HCT116 (cell line): ENCODE data around the gene OR2W1. TPM values are rescaled to one million over a fixed set of nuclear protein-coding genes. Genes with fewer than 3 reads are reported as not detected.

Experiments used
- ATAC-seq: fragments of 200-7000 bp; cut with Tn5 transposase; 2 replicates; pipeline ENCODE4 v1.9.1; 2020; ENCODE audit warnings: mild to moderate bottlenecking, moderate library complexity
- BruUV-seq: library from RNA; stranded (reverse); fragments of 400-500 nt; replicated peaks from 2 replicates; lab custom pipeline; 2021; lab: Mats Ljungman, UMichigan
- CTCF ChIA-PET: fragments of 300-600 bp; sonication (Branson Sonifier 250); formaldehyde crosslinking; loops from one replicate; lab custom pipeline; 2021; ENCODE audit warnings: antibody characterized with exemption; lab: Charles Lee
- POLR2A ChIA-PET: fragments of 300-600, 350-600 bp; sonication (Branson Sonifier 250); formaldehyde crosslinking; loops from one replicate; lab custom pipeline; 2021; ENCODE audit warnings: antibody characterized with exemption; lab: Charles Lee
- RAD21 ChIA-PET, 2 experiments: fragments of 300-600 bp; sonication (Branson Sonifier 250); formaldehyde crosslinking; loops; one replicate each; lab custom pipeline; 2023; ENCODE audit warnings: low total read pairs in 2 of 2; ENCODE audit not compliant: uncharacterized antibody in 2 of 2, unreplicated experiment in 2 of 2, low non-redundant PET in 1 of 2; lab: Charles Lee
- DNase-seq: peaks from one replicate; pipeline ENCODE4 v3.0.0-alpha.2; 2010; ENCODE audit warnings: low read depth, low spot score
- H2AFZ ChIP-seq: fragments of 200-600 bp; shearing (Covaris generic), sonication (generic); 2 replicates; pipeline ENCODE4 v1.6.1; 2017; ENCODE audit warnings: low read depth, mixed run types, mixed read lengths, antibody characterized with exemption, low read length; ENCODE audit not compliant: poor library complexity, severe bottlenecking
- H3K27ac ChIP-seq: 2 replicates; pipeline ENCODE4 v1.5.1; 2012; ENCODE audit warnings: low read depth, low read length
- H3K27me3 ChIP-seq: fragments of 200-600 bp; sonication (generic); 2 replicates; pipeline ENCODE4 v1.6.1; 2016; ENCODE audit warnings: mixed run types, low read length, mixed read lengths; ENCODE audit not compliant: insufficient read depth
- H3K36me3 ChIP-seq, 2 experiments: fragments of 200-500 bp in 1 of 2; fragments of 200-600 bp in 1 of 2; sonication (Bioruptor generic) in 1 of 2; sonication (generic) in 1 of 2; 2 replicates each; pipeline versions ENCODE4 v1.5.1 to v1.6.1; 2014 to 2016; ENCODE audit warnings: low read length in 2 of 2, inconsistent platforms in 1 of 2, mixed read lengths in 1 of 2, mixed run types in 1 of 2; ENCODE audit not compliant: insufficient read depth in 2 of 2, control insufficient read depth in 1 of 2
- H3K4me1 ChIP-seq, 2 experiments: fragments of 200-600 bp in 1 of 2; sonication (generic) in 1 of 2; 2 replicates each; pipeline versions ENCODE4 v1.5.1 to v1.6.1; 2012 to 2017; ENCODE audit warnings: low read length in 2 of 2, inconsistent platforms in 1 of 2, mild to moderate bottlenecking in 1 of 2, mixed read lengths in 1 of 2, mixed run types in 1 of 2, moderate library complexity in 1 of 2; ENCODE audit not compliant: insufficient read depth in 2 of 2, control insufficient read depth in 1 of 2
- H3K4me2 ChIP-seq: fragments of 200-600 bp; sonication (generic); 2 replicates; pipeline ENCODE4 v1.6.1; 2017; ENCODE audit warnings: mixed run types, low read length, mixed read lengths
- H3K4me3 ChIP-seq, 2 experiments: fragments of 200-600 bp in 1 of 2; sonication (generic) in 1 of 2; replicated peaks in 1 of 2; 2 replicates each; pipeline ENCODE4 v1.5.1; 2011 to 2016; ENCODE audit warnings: low read length in 2 of 2, control low read depth in 1 of 2, low read depth in 1 of 2, mild to moderate bottlenecking in 1 of 2, mixed read lengths in 1 of 2, mixed run types in 1 of 2
- H3K79me2 ChIP-seq: fragments of 200-600 bp; sonication (generic); 2 replicates; pipeline ENCODE4 v1.6.1; 2017; ENCODE audit warnings: mild to moderate bottlenecking, mixed run types, low read length, moderate library complexity, mixed read lengths; ENCODE audit not compliant: insufficient read depth
- H3K9ac ChIP-seq: fragments of 200-600 bp; sonication (generic); 2 replicates; pipeline ENCODE4 v1.6.1; 2016; ENCODE audit warnings: low read length, mixed read lengths
- H3K9me2 ChIP-seq: fragments of 200-600 bp; sonication (generic), shearing (Covaris generic); 2 replicates; pipeline ENCODE4 v1.6.1; 2017; ENCODE audit warnings: mixed run types, mild to moderate bottlenecking, moderate library complexity; ENCODE audit not compliant: insufficient read depth
- H3K9me3 ChIP-seq, 2 experiments: fragments of 200-500 bp in 1 of 2; fragments of 200-600 bp in 1 of 2; sonication (Bioruptor generic) in 1 of 2; sonication (generic) in 1 of 2; 2 replicates each; pipeline ENCODE4 v1.6.1; 2014 to 2017; ENCODE audit warnings: low read length in 2 of 2, mixed read lengths in 2 of 2, inconsistent platforms in 1 of 2, low read depth in 1 of 2, mild to moderate bottlenecking in 1 of 2, mixed run types in 1 of 2, moderate library complexity in 1 of 2; ENCODE audit not compliant: control insufficient read depth in 1 of 2, insufficient read depth in 1 of 2
- H4K20me1 ChIP-seq: fragments of 200-600 bp; sonication (generic), shearing (Covaris generic); 2 replicates; pipeline ENCODE4 v1.6.1; 2017; ENCODE audit warnings: mixed run types, mild to moderate bottlenecking, moderate library complexity; ENCODE audit not compliant: insufficient read depth
- CBX3 ChIP-seq: IDR thresholded peaks from 2 replicates; pipeline ENCODE4 v1.6.1; 2012; ENCODE audit warnings: low read depth
- EGR1 ChIP-seq: IDR thresholded peaks from 2 replicates; pipeline ENCODE4 v1.6.1; 2012; ENCODE audit warnings: low read depth
- ELF1 ChIP-seq: IDR thresholded peaks from 2 replicates; pipeline ENCODE4 v1.6.1; 2012; ENCODE audit warnings: low read depth, borderline replicate concordance
- EZH2phosphoT487 ChIP-seq: fragments of 200-600 bp; IDR thresholded peaks from 2 replicates; pipeline ENCODE4 v1.6.1; 2018; ENCODE audit warnings: antibody characterized with exemption, borderline replicate concordance
- JUND ChIP-seq: IDR thresholded peaks from 2 replicates; pipeline ENCODE4 v1.6.1; 2012
- POLR2A ChIP-seq: IDR thresholded peaks from 2 replicates; pipeline ENCODE4 v1.7.0; 2011; ENCODE audit warnings: borderline replicate concordance; ENCODE audit not compliant: insufficient read depth, insufficient read length; ENCODE audit errors: extremely low read depth
- POLR2AphosphoS5 ChIP-seq: IDR thresholded peaks from 2 replicates; pipeline ENCODE4 v1.6.1; 2011; ENCODE audit warnings: mild to moderate bottlenecking, low read depth, low read length, moderate library complexity
- RAD21 ChIP-seq: IDR thresholded peaks from 2 replicates; pipeline ENCODE4 v1.6.1; 2012; ENCODE audit warnings: low read depth, mild to moderate bottlenecking
- SP1 ChIP-seq: IDR thresholded peaks from 2 replicates; pipeline ENCODE4 v1.6.1; 2012; ENCODE audit warnings: low read depth
- TCF7L2 ChIP-seq: IDR thresholded peaks from 2 replicates; pipeline ENCODE4 v1.7.0; 2011; ENCODE audit warnings: borderline replicate concordance, inconsistent platforms; ENCODE audit not compliant: insufficient read depth, insufficient read length; ENCODE audit errors: extremely low read depth
- YY1 ChIP-seq: IDR thresholded peaks from 2 replicates; pipeline ENCODE4 v1.6.1; 2011; ENCODE audit warnings: low read length, low read depth, moderate library complexity, mild to moderate bottlenecking; ENCODE audit not compliant: insufficient replicate concordance; ENCODE audit errors: extremely low read depth
- ZFX ChIP-seq: fragments of 450-650 bp; IDR thresholded peaks from 2 replicates; pipeline ENCODE4 v1.6.1; 2017
- ZNF274 ChIP-seq: fragments of 200-500 bp; sonication (Bioruptor generic); IDR thresholded peaks from 2 replicates; pipeline ENCODE4 v1.6.1; 2014; ENCODE audit warnings: mild to moderate bottlenecking, low read depth, low read length, inconsistent platforms
- intact Hi-C: fragments of 100-400 bp; cut with micrococcal nuclease; formaldehyde crosslinking; loops from 2 replicates; pipeline ENCODE4 v1.10.0; 2022
- total RNA-seq: library from RNA; stranded (reverse); gene quantifications from one replicate; pipeline ENCODE4 v1.2.1, GENCODE V29; 2021; ENCODE audit not compliant: unreplicated experiment
- TF ChIP-seq, protein P1 (sequence below): IDR thresholded peaks from 2 replicates; pipeline ENCODE4 v1.6.1; 2012
- TF ChIP-seq, protein P2 (sequence below): IDR thresholded peaks from 2 replicates; pipeline ENCODE4 v1.6.1; 2011; ENCODE audit warnings: mild to moderate bottlenecking, low read length, moderate library complexity; ENCODE audit not compliant: insufficient replicate concordance; ENCODE audit errors: extremely low read depth
- TF ChIP-seq, protein P3 (sequence below), 3 experiments: fragments of 200-600 bp in 1 of 3; sonication (generic) in 1 of 3; IDR thresholded peaks in 2 of 3; conservative IDR thresholded peaks in 1 of 3; 2 replicates each; pipeline ENCODE4 v1.5.1; 2012 to 2017; ENCODE audit warnings: low read depth in 2 of 3, low read length in 2 of 3, antibody characterized with exemption in 1 of 3, borderline replicate concordance in 1 of 3, control low read depth in 1 of 3, mild to moderate bottlenecking in 1 of 3, mixed read lengths in 1 of 3, mixed run types in 1 of 3, moderate library complexity in 1 of 3; ENCODE audit not compliant: insufficient read depth in 1 of 3

Gene OR2W1
- total RNA-seq, 1 experiment from 2014 or later = not detected

DNA sequence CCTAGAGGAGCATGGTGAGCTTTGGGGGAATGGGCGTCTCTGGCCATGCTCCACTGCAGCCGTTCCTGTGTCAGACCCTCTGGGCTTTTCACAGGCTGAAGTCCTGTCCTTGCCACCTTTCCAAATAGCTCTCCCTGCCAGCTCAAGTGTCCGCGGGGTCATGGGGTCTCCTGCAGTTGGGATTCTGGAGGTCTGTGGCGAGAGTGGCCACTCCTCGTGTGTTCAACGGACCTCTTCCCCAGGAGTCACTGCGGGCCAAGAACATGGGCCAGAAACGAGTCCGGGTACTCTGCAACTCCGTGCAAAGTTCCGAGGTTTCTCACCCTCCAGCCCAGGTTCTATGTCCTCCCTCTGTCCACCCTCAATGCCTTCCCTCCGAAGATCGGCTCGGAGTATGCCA, 37.5 kb upstream of the OR2W1 start:
- intact Hi-C loops = no loop called here
- no peak overlapping the region for H3K27ac ChIP-seq
- CTCF ChIA-PET = interaction anchor here (3.2 kb wide), 1 partner anchor 10 kb away, joined by 10 read pairs; no protein-coding TSS in a partner anchor
- no peaks in the 10 kb centered on the region for H3K79me2 ChIP-seq
- H3K4me1 ChIP-seq = no peaks in the 10 kb centered on the region
- H4K20me1 ChIP-seq = no peaks in the 10 kb centered on the region
- no peaks in the 10 kb centered on the region for H3K9me3 ChIP-seq
- no peak overlapping the region for H3K4me2 ChIP-seq
- DNase-seq = no peak
- no peaks in the 10 kb centered on the region for H3K36me3 ChIP-seq
- H3K9me2 ChIP-seq = no peaks in the 10 kb centered on the region
- POLR2A ChIA-PET = no interaction called here
- no peaks in the 10 kb centered on the region for H3K27me3 ChIP-seq
- H3K9ac ChIP-seq = no peak overlapping the region
- no peak overlapping the region for H2AFZ ChIP-seq
- no TSS peak for BruUV-seq
- no peak for TF ChIP-seq TCF7L2
- TF ChIP-seq, protein P1, sequence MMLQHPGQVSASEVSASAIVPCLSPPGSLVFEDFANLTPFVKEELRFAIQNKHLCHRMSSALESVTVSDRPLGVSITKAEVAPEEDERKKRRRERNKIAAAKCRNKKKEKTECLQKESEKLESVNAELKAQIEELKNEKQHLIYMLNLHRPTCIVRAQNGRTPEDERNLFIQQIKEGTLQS = no peak
- no peak for TF ChIP-seq POLR2A
- TF ChIP-seq ELF1 = no peak
- no peak for TF ChIP-seq ZNF274
- no peak for TF ChIP-seq CBX3
- TF ChIP-seq JUND = no peak
- TF ChIP-seq EZH2phosphoT487 = no peak
- TF ChIP-seq, protein P2, sequence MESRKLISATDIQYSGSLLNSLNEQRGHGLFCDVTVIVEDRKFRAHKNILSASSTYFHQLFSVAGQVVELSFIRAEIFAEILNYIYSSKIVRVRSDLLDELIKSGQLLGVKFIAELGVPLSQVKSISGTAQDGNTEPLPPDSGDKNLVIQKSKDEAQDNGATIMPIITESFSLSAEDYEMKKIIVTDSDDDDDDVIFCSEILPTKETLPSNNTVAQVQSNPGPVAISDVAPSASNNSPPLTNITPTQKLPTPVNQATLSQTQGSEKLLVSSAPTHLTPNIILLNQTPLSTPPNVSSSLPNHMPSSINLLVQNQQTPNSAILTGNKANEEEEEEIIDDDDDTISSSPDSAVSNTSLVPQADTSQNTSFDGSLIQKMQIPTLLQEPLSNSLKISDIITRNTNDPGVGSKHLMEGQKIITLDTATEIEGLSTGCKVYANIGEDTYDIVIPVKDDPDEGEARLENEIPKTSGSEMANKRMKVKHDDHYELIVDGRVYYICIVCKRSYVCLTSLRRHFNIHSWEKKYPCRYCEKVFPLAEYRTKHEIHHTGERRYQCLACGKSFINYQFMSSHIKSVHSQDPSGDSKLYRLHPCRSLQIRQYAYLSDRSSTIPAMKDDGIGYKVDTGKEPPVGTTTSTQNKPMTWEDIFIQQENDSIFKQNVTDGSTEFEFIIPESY = no peak
- no peak for TF ChIP-seq RAD21
- no peak for TF ChIP-seq EGR1
- TF ChIP-seq SP1 = no peak
- no peak for TF ChIP-seq ZFX
- TF ChIP-seq, protein P3, sequence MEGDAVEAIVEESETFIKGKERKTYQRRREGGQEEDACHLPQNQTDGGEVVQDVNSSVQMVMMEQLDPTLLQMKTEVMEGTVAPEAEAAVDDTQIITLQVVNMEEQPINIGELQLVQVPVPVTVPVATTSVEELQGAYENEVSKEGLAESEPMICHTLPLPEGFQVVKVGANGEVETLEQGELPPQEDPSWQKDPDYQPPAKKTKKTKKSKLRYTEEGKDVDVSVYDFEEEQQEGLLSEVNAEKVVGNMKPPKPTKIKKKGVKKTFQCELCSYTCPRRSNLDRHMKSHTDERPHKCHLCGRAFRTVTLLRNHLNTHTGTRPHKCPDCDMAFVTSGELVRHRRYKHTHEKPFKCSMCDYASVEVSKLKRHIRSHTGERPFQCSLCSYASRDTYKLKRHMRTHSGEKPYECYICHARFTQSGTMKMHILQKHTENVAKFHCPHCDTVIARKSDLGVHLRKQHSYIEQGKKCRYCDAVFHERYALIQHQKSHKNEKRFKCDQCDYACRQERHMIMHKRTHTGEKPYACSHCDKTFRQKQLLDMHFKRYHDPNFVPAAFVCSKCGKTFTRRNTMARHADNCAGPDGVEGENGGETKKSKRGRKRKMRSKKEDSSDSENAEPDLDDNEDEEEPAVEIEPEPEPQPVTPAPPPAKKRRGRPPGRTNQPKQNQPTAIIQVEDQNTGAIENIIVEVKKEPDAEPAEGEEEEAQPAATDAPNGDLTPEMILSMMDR (IDR thresholded peaks at IDR 0.05 in 2 of 3, conservative IDR thresholded peaks at IDR 0.05 in 1 of 3; ENCODE audit: borderline replicate concordance in 1 of 3, insufficient read depth in 1 of 3, low read depth in 2 of 3, low read length in 2 of 3) = no peak
- no peak for TF ChIP-seq POLR2AphosphoS5
- no peak for TF ChIP-seq YY1
- H3K4me3 ChIP-seq = no peak overlapping the region
- RAD21 ChIA-PET = no interaction called here
- no peak for ATAC-seq
